CD8-positive, alpha-beta memory T cell (primary cell): ENCODE results near the gene MSI2. TPM values are rescaled to one million over a fixed set of nuclear protein-coding genes. Genes with fewer than 3 reads are reported as not detected.

Source experiments
- CTCF ChIA-PET: fragments of 350-600 bp; sonication (Branson Sonifier 250); formaldehyde crosslinking; loops from one replicate; lab custom pipeline; 2021; ENCODE audit warnings: antibody characterized with exemption; lab: Charles Lee
- POLR2A ChIA-PET: fragments of 350-600 bp; sonication (Branson Sonifier 250); formaldehyde crosslinking; loops from one replicate; lab custom pipeline; 2021; ENCODE audit warnings: antibody characterized with exemption; lab: Charles Lee
- DNase-seq, 5 donors: peaks; one replicate each; pipeline versions ENCODE4 v3.0.0 to v3.0.0-alpha.2; 2020 to 2022; ENCODE audit warnings: mixed read lengths in 1 of 5
- H3K27ac ChIP-seq: one replicate; pipeline ENCODE4 v1.7.0; 2013; ENCODE audit warnings: low read depth, mild to moderate bottlenecking, low read length, moderate library complexity
- H3K27me3 ChIP-seq: 2 replicates; pipeline ENCODE4 v1.7.0; 2013; ENCODE audit warnings: low read length, mild to moderate bottlenecking; ENCODE audit not compliant: insufficient read depth, poor library complexity, severe bottlenecking
- H3K36me3 ChIP-seq: 2 replicates; pipeline ENCODE4 v1.7.0; 2013; ENCODE audit warnings: mild to moderate bottlenecking, low read length, moderate library complexity; ENCODE audit not compliant: insufficient read depth
- H3K4me1 ChIP-seq: 2 replicates; pipeline ENCODE4 v1.7.0; 2013; ENCODE audit warnings: mild to moderate bottlenecking, low read length, moderate library complexity; ENCODE audit not compliant: insufficient read depth
- H3K4me3 ChIP-seq: 2 replicates; pipeline ENCODE4 v1.7.0; 2013; ENCODE audit warnings: mild to moderate bottlenecking, low read length
- H3K9me3 ChIP-seq: 2 replicates; pipeline ENCODE4 v1.7.0; 2013; ENCODE audit warnings: mild to moderate bottlenecking, low read length
- H3K27ac Mint-ChIP-seq, 8 donors: one replicate each; pipeline ENCODE4 v1.8.0; 2020 to 2021; ENCODE audit warnings: mixed read lengths in 8 of 8, mild to moderate bottlenecking in 6 of 8, inconsistent platforms in 3 of 8, moderate library complexity in 3 of 8
- H3K27me3 Mint-ChIP-seq, 2 donors: one replicate each; pipeline ENCODE4 v1.8.0; 2020 to 2021; ENCODE audit warnings: mixed read lengths in 2 of 2, mild to moderate bottlenecking in 1 of 2, moderate library complexity in 1 of 2
- H3K36me3 Mint-ChIP-seq, 3 donors: one replicate each; pipeline ENCODE4 v1.8.0; 2020 to 2021; ENCODE audit warnings: mixed read lengths in 3 of 3, inconsistent platforms in 1 of 3, mild to moderate bottlenecking in 1 of 3
- H3K4me1 Mint-ChIP-seq, 3 donors: one replicate each; pipeline ENCODE4 v1.8.0; 2020 to 2021; ENCODE audit warnings: mixed read lengths in 3 of 3, inconsistent platforms in 1 of 3, mild to moderate bottlenecking in 1 of 3
- H3K4me3 Mint-ChIP-seq, 7 donors: one replicate each; pipeline ENCODE4 v1.8.0; 2020 to 2021; ENCODE audit warnings: mixed read lengths in 7 of 7, mild to moderate bottlenecking in 6 of 7, moderate library complexity in 4 of 7, inconsistent platforms in 2 of 7
- H3K9me3 Mint-ChIP-seq, 5 donors: one replicate each; pipeline ENCODE4 v1.8.0; 2020 to 2022; ENCODE audit warnings: mixed read lengths in 5 of 5, mild to moderate bottlenecking in 3 of 5, moderate library complexity in 2 of 5, inconsistent platforms in 1 of 5
- polyA plus RNA-seq: library from polyadenylated mRNA; unstranded; fragments of 300-500 nt; fragmentation: Illumina TruSeq; gene quantifications from one replicate; pipeline ENCODE4 v1.2.3, GENCODE V29; 2021
- total RNA-seq, 2 experiments: library from RNA; stranded (reverse); gene quantifications; one replicate each; pipeline ENCODE4 v1.2.3, GENCODE V29; 2021

MSI2 gene
- total and polyA plus RNA-seq, 3 experiments from 2014 or later, result 2.3 to 58.0 (median 57.1) TPM

- H3K4me3 Mint-ChIP-seq, result no peak overlapping the region
- no peak overlapping the region for H3K27ac ChIP-seq
- DNase-seq, result no peak
- H3K27ac Mint-ChIP-seq, result peak overlapping the region in 3 of 8 donors; percentile 23 to 65 (median 64)
- H3K9me3 ChIP-seq, result no peaks in the 10 kb centered on the region
- ChIA-PET POLR2A (no interaction called here), CTCF (interaction anchor here (1.5 kb wide), 1 partner anchor 44 kb away, joined by 3 read pairs; no protein-coding TSS in a partner anchor)
- peaks cover 8 to 21% (median 16%) of the 10 kb centered on the region in 3 donors for H3K4me1 Mint-ChIP-seq
- H3K9me3 Mint-ChIP-seq, result no peaks in the 10 kb centered on the region
- H3K4me1 ChIP-seq, result no peaks in the 10 kb centered on the region
- H3K36me3 Mint-ChIP-seq, result peaks cover 8 to 67% (median 18%) of the 10 kb centered on the region in 3 donors
- no peaks in the 10 kb centered on the region for H3K36me3 ChIP-seq
- no peak overlapping the region for H3K4me3 ChIP-seq
- no peaks in the 10 kb centered on the region for H3K27me3 ChIP-seq
- H3K27me3 Mint-ChIP-seq, result no peaks in the 10 kb centered on the region
Measured at GRCh38 chr17:57627591-57627990, 371.3 kb downstream of the MSI2 start.

DNA sequence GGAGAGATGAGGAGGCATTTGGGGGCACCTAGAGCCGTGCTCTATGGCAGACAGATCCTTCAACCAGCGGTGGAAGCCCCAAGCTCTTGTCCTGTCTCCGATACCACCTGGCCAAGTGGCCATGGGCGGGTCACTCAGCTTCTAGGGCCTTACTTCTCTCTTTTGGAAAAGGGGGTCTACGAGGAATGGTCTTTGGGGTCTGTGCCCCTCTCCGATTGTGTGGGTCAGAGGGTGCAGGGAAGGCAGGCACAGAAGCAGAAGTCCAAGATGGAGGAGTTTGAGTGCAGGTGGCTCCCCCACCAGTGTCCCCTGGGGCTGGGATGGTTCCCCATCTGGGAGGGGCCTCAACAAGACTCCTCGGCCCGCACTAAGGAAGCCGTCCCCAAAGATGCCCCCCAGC lies 372.1 kb downstream of the MSI2 start:
- no peak overlapping the region for H3K4me3 Mint-ChIP-seq
- POLR2A ChIA-PET, result no interaction called here
- CTCF ChIA-PET, result no interaction called here
- Histone ChIP-seq H3K27ac (no peak overlapping the region), H3K4me1 (no peaks in the 10 kb centered on the region), H3K9me3 (no peaks in the 10 kb centered on the region), H3K27me3 (no peaks in the 10 kb centered on the region), H3K4me3 (no peak overlapping the region), H3K36me3 (no peaks in the 10 kb centered on the region)
- no peaks in the 10 kb centered on the region for H3K27me3 Mint-ChIP-seq
- peak overlapping the region in 3 of 8 donors; percentile 17 to 78 (median 23) for H3K27ac Mint-ChIP-seq
- peaks cover 6 to 17% (median 11%) of the 10 kb centered on the region in 3 donors for H3K4me1 Mint-ChIP-seq
- peaks cover 14 to 73% (median 23%) of the 10 kb centered on the region in 3 donors for H3K36me3 Mint-ChIP-seq
- H3K9me3 Mint-ChIP-seq, result no peaks in the 10 kb centered on the region
- no peak for DNase-seq

DNA sequence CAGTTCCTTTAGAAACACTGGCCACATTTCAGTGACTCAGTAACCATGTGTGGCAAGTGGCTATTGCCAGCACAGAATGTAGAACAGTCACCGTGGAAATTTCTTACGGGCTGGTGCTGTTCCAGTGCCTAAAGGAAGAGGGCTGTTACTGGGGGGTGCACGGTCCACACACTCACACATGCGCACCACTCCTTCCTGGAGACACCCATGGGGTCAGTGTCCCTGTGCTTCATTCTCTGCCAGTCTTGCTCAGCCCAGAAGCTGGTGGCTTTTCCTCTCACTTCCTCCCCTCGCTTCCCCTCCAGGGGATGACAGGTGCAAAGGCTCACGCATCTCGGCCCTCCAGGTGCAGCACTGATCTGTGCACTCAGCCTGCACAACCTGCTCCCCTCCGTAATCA lies 373.1 kb downstream of the MSI2 start:
- Mint-ChIP-seq H3K27me3 (peaks cover 0 to 2% of the 10 kb centered on the region in 2 donors), H3K9me3 (no peaks in the 10 kb centered on the region), H3K36me3 (peaks cover 24 to 79% (median 30%) of the 10 kb centered on the region in 3 donors), H3K4me1 (peaks cover 0 to 11% (median 4%) of the 10 kb centered on the region in 3 donors), H3K4me3 (no peak overlapping the region), H3K27ac (peak overlapping the region in 3 of 8 donors; percentile 11 to 75 (median 73))
- CTCF ChIA-PET, result no interaction called here
- POLR2A ChIA-PET, result no interaction called here
- Histone ChIP-seq H3K4me3 (no peak overlapping the region), H3K9me3 (no peaks in the 10 kb centered on the region), H3K36me3 (no peaks in the 10 kb centered on the region), H3K4me1 (no peaks in the 10 kb centered on the region), H3K27me3 (no peaks in the 10 kb centered on the region), H3K27ac (no peak overlapping the region)
- DNase-seq, result no peak

- H3K27ac Mint-ChIP-seq, result peak overlapping the region in 3 of 8 donors; percentile 11 to 75 (median 73)
- peak overlapping the region in 1 of 7 donors; percentile 32 for H3K4me3 Mint-ChIP-seq
- no peaks in the 10 kb centered on the region for H3K27me3 ChIP-seq
- no peaks in the 10 kb centered on the region for H3K36me3 ChIP-seq
- no peaks in the 10 kb centered on the region for H3K9me3 ChIP-seq
- peaks cover 28 to 79% (median 34%) of the 10 kb centered on the region in 3 donors for H3K36me3 Mint-ChIP-seq
- H3K9me3 Mint-ChIP-seq, result no peaks in the 10 kb centered on the region
- no peaks in the 10 kb centered on the region for H3K4me1 ChIP-seq
- H3K27ac ChIP-seq, result no peak overlapping the region
- DNase-seq, result no peak
- H3K4me1 Mint-ChIP-seq, result peaks cover 0 to 9% (median under 1%) of the 10 kb centered on the region in 3 donors
- CTCF ChIA-PET, result no interaction called here
- POLR2A ChIA-PET, result no interaction called here
- no peak overlapping the region for H3K4me3 ChIP-seq
- H3K27me3 Mint-ChIP-seq, result peaks cover 0 to 2% of the 10 kb centered on the region in 2 donors
Measured at GRCh38 chr17:57629886-57630285, 373.6 kb downstream of the MSI2 start.

DNA sequence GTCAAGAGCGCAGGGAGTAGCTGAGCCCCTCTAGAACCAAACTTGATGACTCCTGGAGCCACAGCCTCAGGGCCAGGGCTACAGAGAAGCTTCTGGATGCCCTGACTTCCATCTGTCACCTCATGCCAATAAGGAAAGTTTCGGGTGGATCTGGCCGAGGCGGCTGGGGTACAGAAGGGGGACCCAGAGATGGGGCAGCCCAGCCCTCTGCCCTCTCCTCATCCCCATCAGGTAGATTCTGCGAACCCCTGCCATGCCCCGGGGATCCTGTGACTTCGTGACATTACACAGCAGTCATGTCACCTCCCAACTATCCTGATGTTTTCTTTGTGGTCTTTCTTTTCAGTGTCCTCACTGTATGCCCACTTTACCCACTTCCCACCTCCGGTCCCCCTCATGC lies 374.4 kb downstream of the MSI2 start:
- Mint-ChIP-seq H3K4me3 (no peak overlapping the region), H3K9me3 (no peaks in the 10 kb centered on the region), H3K36me3 (peaks cover 28 to 77% (median 34%) of the 10 kb centered on the region in 3 donors), H3K4me1 (peaks cover 0 to 7% (median 0%) of the 10 kb centered on the region in 3 donors), H3K27me3 (peaks cover 0 to 2% of the 10 kb centered on the region in 2 donors), H3K27ac (peak overlapping the region in 3 of 8 donors; percentile 17 to 68 (median 38))
- Histone ChIP-seq H3K36me3 (no peaks in the 10 kb centered on the region), H3K27me3 (no peaks in the 10 kb centered on the region), H3K27ac (no peak overlapping the region), H3K4me3 (no peak overlapping the region), H3K4me1 (no peaks in the 10 kb centered on the region), H3K9me3 (no peaks in the 10 kb centered on the region)
- no peak for DNase-seq
- CTCF ChIA-PET, result interaction anchor here (1.2 kb wide), 1 partner anchor 12 kb away, joined by 3 read pairs; no protein-coding TSS in a partner anchor
- POLR2A ChIA-PET, result no interaction called here

DNA sequence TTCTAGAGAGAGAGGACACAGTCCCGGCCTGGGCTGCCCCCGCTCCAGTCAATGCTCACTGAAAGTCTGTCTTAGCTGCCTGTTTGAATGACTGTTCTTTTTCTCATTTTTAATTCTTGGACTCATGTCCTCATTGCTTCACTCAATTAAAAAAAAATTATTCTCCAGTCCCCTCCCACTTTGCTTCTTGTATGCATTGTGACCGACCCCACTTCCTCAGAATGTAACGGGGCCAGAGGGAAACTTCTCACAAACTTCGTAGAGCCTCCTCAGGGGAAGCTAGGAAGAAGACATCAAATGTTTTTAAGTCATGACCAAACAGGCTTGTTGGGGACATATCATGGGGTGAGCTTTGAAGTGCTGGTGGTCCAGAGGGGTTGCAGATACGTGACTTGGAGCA lies 375.5 kb downstream of the MSI2 start:
- Mint-ChIP-seq H3K27me3 (peaks cover 0 to 2% of the 10 kb centered on the region in 2 donors), H3K4me1 (peaks cover 0 to 10% (median 0%) of the 10 kb centered on the region in 3 donors), H3K4me3 (no peak overlapping the region), H3K36me3 (peaks cover 33 to 75% (median 35%) of the 10 kb centered on the region in 3 donors), H3K27ac (peak overlapping the region in 6 of 8 donors; percentile 7 to 78 (median 60)), H3K9me3 (no peaks in the 10 kb centered on the region)
- Histone ChIP-seq H3K36me3 (no peaks in the 10 kb centered on the region), H3K9me3 (no peaks in the 10 kb centered on the region), H3K27me3 (no peaks in the 10 kb centered on the region), H3K4me3 (no peak overlapping the region), H3K4me1 (no peaks in the 10 kb centered on the region), H3K27ac (no peak overlapping the region)
- CTCF ChIA-PET, result interaction anchor here (1.2 kb wide), 1 partner anchor 11 kb away, joined by 3 read pairs; no protein-coding TSS in a partner anchor
- POLR2A ChIA-PET, result no interaction called here
- no peak for DNase-seq

- peaks cover 0 to 2% of the 10 kb centered on the region in 2 donors for H3K27me3 Mint-ChIP-seq
- no peaks in the 10 kb centered on the region for H3K9me3 Mint-ChIP-seq
- no peak overlapping the region for H3K27ac ChIP-seq
- H3K36me3 Mint-ChIP-seq, result peaks cover 35 to 75% (median 36%) of the 10 kb centered on the region in 3 donors
- no peak overlapping the region for H3K4me3 Mint-ChIP-seq
- no peaks in the 10 kb centered on the region for H3K36me3 ChIP-seq
- DNase-seq, result no peak
- H3K9me3 ChIP-seq, result no peaks in the 10 kb centered on the region
- CTCF ChIA-PET, result no interaction called here
- POLR2A ChIA-PET, result no interaction called here
- no peaks in the 10 kb centered on the region for H3K27me3 ChIP-seq
- H3K27ac Mint-ChIP-seq, result peak overlapping the region in 4 of 8 donors; percentile 53 to 66 (median 60)
- no peak overlapping the region for H3K4me3 ChIP-seq
- H3K4me1 ChIP-seq, result no peaks in the 10 kb centered on the region
- H3K4me1 Mint-ChIP-seq, result peaks cover 0 to 10% (median 0%) of the 10 kb centered on the region in 3 donors
Measured at GRCh38 chr17:57632294-57632693, 376.0 kb downstream of the MSI2 start.

DNA sequence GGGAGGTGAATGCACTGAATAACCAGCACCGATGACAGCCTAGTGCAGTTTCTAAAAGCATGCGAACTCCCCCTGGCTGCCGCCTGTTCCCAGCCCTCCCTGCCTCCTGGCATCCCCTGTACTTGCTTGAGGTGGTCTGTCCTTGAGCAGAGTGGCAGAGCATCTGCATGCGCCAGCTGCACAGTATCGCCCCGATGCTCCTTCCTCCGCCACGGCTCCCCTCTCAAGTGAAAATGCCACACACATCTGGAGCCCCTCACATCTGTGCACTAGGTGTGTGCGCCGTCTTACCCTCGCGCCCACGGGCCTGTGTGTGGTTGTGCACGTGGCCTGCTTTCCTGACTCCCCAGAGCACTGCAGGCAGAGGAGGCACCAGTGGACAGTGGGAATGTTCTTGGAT lies 376.9 kb downstream of the MSI2 start:
- no peak for DNase-seq

More for the DNA sequence above, 376.9 kb downstream of the MSI2 start:
- Mint-ChIP-seq H3K4me1 (peaks cover 0 to 8% (median 0%) of the 10 kb centered on the region in 3 donors), H3K27me3 (peaks cover 0 to 2% of the 10 kb centered on the region in 2 donors), H3K9me3 (no peaks in the 10 kb centered on the region), H3K27ac (peak overlapping the region in 3 of 8 donors; percentile 55 to 61 (median 57)), H3K36me3 (peaks cover 35 to 71% (median 40%) of the 10 kb centered on the region in 3 donors), H3K4me3 (no peak overlapping the region)
- ChIA-PET CTCF (interaction anchor here (1.4 kb wide), 1 partner anchor 36 kb away, joined by 3 read pairs; no protein-coding TSS in a partner anchor), POLR2A (no interaction called here)
- no peaks in the 10 kb centered on the region for H3K27me3 ChIP-seq
- no peak overlapping the region for H3K27ac ChIP-seq
- H3K9me3 ChIP-seq, result no peaks in the 10 kb centered on the region
- H3K4me1 ChIP-seq, result no peaks in the 10 kb centered on the region
- H3K36me3 ChIP-seq, result no peaks in the 10 kb centered on the region
- H3K4me3 ChIP-seq, result no peak overlapping the region
